Uterus (tissue), 2 donors: ENCODE measurements around the gene RAB34.

ENCODE experiments used
- CTCF ChIP-seq, 4 experiments: fragments of 200-600 bp in 2 of 4; fragments of 450-650 bp in 2 of 4; sonication (generic) in 2 of 4; IDR thresholded peaks; one replicate each; pipeline ENCODE4 v1.5.1; 2016 to 2019; ENCODE audit warnings: antibody characterized with exemption in 4 of 4, mild to moderate bottlenecking in 2 of 4, moderate library complexity in 1 of 4
- POLR2A ChIP-seq, 2 donors: fragments of 450-650 bp; IDR thresholded peaks; one replicate each; pipeline ENCODE4 v1.6.1; 2016; ENCODE audit warnings: antibody characterized with exemption in 2 of 2, mild to moderate bottlenecking in 1 of 2, moderate library complexity in 1 of 2

- TF ChIP-seq CTCF (IDR thresholded peaks at IDR 0.05): no peak
- no peak for TF ChIP-seq POLR2A (IDR thresholded peaks at IDR 0.05)
Observed at GRCh38 chr17:28704219-28704858, 13.3 kb downstream of the RAB34 start.
